Loucy (cell line): ENCODE measurements around the gene RSPO4.

Experiments
- CTCF ChIP-seq: fragments of 200-600 bp; sonication (generic); conservative IDR thresholded peaks from 2 replicates; pipeline ENCODE4 v1.5.1; 2014; ENCODE audit warnings: mild to moderate bottlenecking, antibody characterized with exemption, low read length
- EZH2phosphoT487 ChIP-seq: fragments of 200-600 bp; IDR thresholded peaks from 2 replicates; pipeline ENCODE4 v1.6.1; 2018; ENCODE audit warnings: antibody characterized with exemption, mild to moderate bottlenecking, moderate library complexity, borderline replicate concordance

- TF ChIP-seq EZH2phosphoT487 (no peak), CTCF (no peak)
These were observed 42.9 kb downstream of the RSPO4 start for GRCh38 chr20:958936-959815.
